Heart right ventricle (tissue), 16 donors: ENCODE measurements around the gene TEC. TPM values are rescaled to one million over a fixed set of nuclear protein-coding genes. Genes with fewer than 3 reads are reported as not detected.

Experiments used
- ATAC-seq, 8 donors: fragments of 200-7000 bp; cut with Tn5 transposase; one replicate each; pipeline ENCODE4 v1.9.1; 2020; ENCODE audit warnings: mild to moderate bottlenecking in 8 of 8, moderate library complexity in 8 of 8, moderate number of reproducible peaks in 1 of 8
- DNase-seq, 2 donors: peaks; one replicate each; pipeline ENCODE4 v3.0.0-alpha.2; 2020
- H3K27ac ChIP-seq, 10 donors: fragments of 200-600 bp; sonication (generic) in 2 of 10; one replicate each; pipeline versions ENCODE4 v1.5.0 to v1.8.0; 2020 to 2022; ENCODE audit warnings: mild to moderate bottlenecking in 3 of 10
- H3K27me3 ChIP-seq, 7 donors: fragments of 200-600 bp; one replicate each; pipeline ENCODE4 v1.8.0; 2021 to 2022; ENCODE audit warnings: mild to moderate bottlenecking in 2 of 7
- H3K36me3 ChIP-seq, 9 donors: fragments of 200-600 bp; sonication (generic) in 1 of 9; one replicate each; pipeline versions ENCODE4 v1.5.0 to v1.8.0; 2020 to 2022; ENCODE audit warnings: mild to moderate bottlenecking in 2 of 9
- H3K4me1 ChIP-seq, 9 donors: fragments of 200-600 bp; sonication (generic) in 1 of 9; one replicate each; pipeline versions ENCODE4 v1.5.0 to v1.8.0; 2020 to 2022; ENCODE audit warnings: mild to moderate bottlenecking in 4 of 9
- H3K4me3 ChIP-seq, 10 donors: fragments of 200-600 bp; sonication (generic) in 2 of 10; one replicate each; pipeline versions ENCODE4 v1.5.0 to v1.8.0; 2020 to 2022; ENCODE audit warnings: mild to moderate bottlenecking in 7 of 10, moderate library complexity in 2 of 10
- H3K9me3 ChIP-seq, 11 donors: fragments of 200-600 bp in 10 of 11; sonication (generic) in 2 of 11; one replicate each; pipeline versions ENCODE4 v1.5.0 to v1.8.0; 2013 to 2022; ENCODE audit warnings: mild to moderate bottlenecking in 2 of 11, control low read depth in 1 of 11, moderate library complexity in 1 of 11
- WGBS, 2 donors: extraction: QIAGEN DNeasy Blood & Tissue Kit; methylation state at CpG; one replicate each; pipeline ENCODE4 v1.1.7; 2013; ENCODE audit warnings: inconsistent platforms in 1 of 2; 5-methylcytosine and 5-hydroxymethylcytosine counted together
- intact Hi-C, 10 donors: fragments of 100-400 bp; cut with DNase I; formaldehyde crosslinking; loops; one replicate each; pipeline versions ENCODE4 v1.11.1 to v1.14.2; 2022
- polyA plus RNA-seq, 2 donors: library from polyadenylated mRNA; stranded (reverse); fragments of 200-250 nt; gene quantifications; one replicate each; pipeline ENCODE4 v1.2.3, GENCODE V29; 2013
- total RNA-seq, 10 donors: library from RNA; stranded (reverse); fragmentation: NEBNext Ultra II Directional in 3 of 10; extraction: Animal tissue kit (Norgen Biotek cat#: 25700) in 3 of 10; gene quantifications; one replicate each; pipeline versions ENCODE4 v1.2.1 to v1.2.4, GENCODE V29; 2021 to 2023
- TF ChIP-seq, protein P1 (sequence below), 9 donors: fragments of 200-600 bp; sonication (generic) in 2 of 9; IDR thresholded peaks; one replicate each; pipeline versions ENCODE4 v1.5.0 to v1.8.0; 2021 to 2022; ENCODE audit warnings: antibody characterized with exemption in 9 of 9, mild to moderate bottlenecking in 5 of 9, moderate library complexity in 1 of 9
- donor health status: Arrhythmogenic right ventricular cardiomyopathy.
- donor health status: ischemic (EF 13 %, LVEDD 7.1; RV severe dilation, severe dysfunction).
- donor health status: healthy with polysubstance abuse.
- donor health status: DM: no; HTN: yes; CAD: no.
- donor health status: DM: no; HTN: no; CAD: no.
- donor health status: ischemic (EF 25% LVEDD 6.9; RV normal size, moderate dysfunction).
- donor health status: ischemic (EF 25% LVEDD 5.7; RV mildly dilated, moderate dysfunction).
- donor health status: healthy.
- donor health status: DM: yes; HTN: yes; CAD: no.
- donor health status: Ischemic cardiomyopathy.
- donor health status: ischemic (EF 35%, LVEDD 5.7; RV mildly dilated, moderate dysfunction).
- donor health status: nonischemic (EF 11% LVEDD 7.7; RV severe dilation, severe dysfunction).
- donor health status: DM: yes; HTN: yes; CAD: no.
- donor health status: PGD.
- donor health status: ischemic (EF 29% LVEDD 5.4; RV normal size, mild dysfunction).
- donor health status: nonischemic (EF 23%, LVEDD 6.1; RV moderate dilation, normal function).

The TEC gene
- total and polyA plus RNA-seq, 12 donors = 1.0 to 3.6 (median 2.2) TPM

DNA sequence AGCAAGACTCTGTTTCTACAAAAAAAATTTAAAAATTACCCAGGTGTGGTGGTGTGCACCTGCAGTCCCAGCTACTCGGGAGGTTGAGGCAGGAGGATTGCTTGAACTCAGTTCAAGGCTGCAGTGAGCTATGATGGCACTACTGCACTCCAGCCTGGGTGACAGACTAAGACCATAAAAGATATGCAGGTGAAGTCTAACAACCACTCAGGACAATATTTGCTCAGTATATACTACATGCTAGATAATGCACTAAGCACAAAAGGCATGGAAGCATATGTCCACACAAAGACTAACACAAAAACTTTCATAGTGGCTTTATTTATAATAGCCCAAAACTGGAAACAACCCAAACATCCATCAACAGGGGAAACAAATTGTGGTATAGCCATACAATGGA, 77.9 kb downstream of the TEC start:
- TF ChIP-seq, protein P1, sequence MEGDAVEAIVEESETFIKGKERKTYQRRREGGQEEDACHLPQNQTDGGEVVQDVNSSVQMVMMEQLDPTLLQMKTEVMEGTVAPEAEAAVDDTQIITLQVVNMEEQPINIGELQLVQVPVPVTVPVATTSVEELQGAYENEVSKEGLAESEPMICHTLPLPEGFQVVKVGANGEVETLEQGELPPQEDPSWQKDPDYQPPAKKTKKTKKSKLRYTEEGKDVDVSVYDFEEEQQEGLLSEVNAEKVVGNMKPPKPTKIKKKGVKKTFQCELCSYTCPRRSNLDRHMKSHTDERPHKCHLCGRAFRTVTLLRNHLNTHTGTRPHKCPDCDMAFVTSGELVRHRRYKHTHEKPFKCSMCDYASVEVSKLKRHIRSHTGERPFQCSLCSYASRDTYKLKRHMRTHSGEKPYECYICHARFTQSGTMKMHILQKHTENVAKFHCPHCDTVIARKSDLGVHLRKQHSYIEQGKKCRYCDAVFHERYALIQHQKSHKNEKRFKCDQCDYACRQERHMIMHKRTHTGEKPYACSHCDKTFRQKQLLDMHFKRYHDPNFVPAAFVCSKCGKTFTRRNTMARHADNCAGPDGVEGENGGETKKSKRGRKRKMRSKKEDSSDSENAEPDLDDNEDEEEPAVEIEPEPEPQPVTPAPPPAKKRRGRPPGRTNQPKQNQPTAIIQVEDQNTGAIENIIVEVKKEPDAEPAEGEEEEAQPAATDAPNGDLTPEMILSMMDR (IDR thresholded peaks at IDR 0.05) = no peak
- Histone ChIP-seq H3K36me3 (no peaks in the 10 kb centered on the region), H3K27me3 (no peaks in the 10 kb centered on the region), H3K4me3 (no peak overlapping the region), H3K27ac (no peak overlapping the region), H3K4me1 (peaks cover 0 to 30% (median 4%) of the 10 kb centered on the region in 9 donors), H3K9me3 (no peaks in the 10 kb centered on the region)
- intact Hi-C loops = no loop called here
- WGBS, 2 donors = 71 to 85% methylated on average over 1 of the region's 1 CpG
- DNase-seq (no peak), ATAC-seq (no peak)

DNA sequence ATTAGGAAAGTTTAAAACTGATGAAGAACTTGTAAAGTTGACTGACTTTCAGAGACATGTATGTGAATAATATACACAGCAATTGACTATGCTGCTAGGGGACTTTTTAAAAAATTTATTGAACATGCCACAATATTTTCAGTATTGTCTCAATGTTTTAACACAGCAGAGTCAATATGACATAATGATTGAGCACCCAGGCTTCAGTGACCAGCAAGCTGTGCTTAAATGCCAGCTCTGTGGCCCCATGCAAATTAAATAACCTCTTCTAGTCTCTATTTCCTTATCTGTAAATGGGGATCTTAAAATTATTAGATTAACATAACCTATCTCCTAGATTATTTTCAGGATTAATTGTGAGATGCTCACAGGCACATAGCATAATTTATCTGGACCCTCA, 78.8 kb downstream of the TEC start:
- Histone ChIP-seq H3K4me3 (no peak overlapping the region), H3K36me3 (no peaks in the 10 kb centered on the region), H3K27ac (no peak overlapping the region), H3K27me3 (no peaks in the 10 kb centered on the region), H3K9me3 (no peaks in the 10 kb centered on the region), H3K4me1 (peaks cover 0 to 26% (median 4%) of the 10 kb centered on the region in 9 donors)
- TF ChIP-seq, protein P1 (IDR thresholded peaks at IDR 0.05) = no peak
- intact Hi-C loops = no loop called here
- no peak for DNase-seq
- no peak for ATAC-seq

DNA sequence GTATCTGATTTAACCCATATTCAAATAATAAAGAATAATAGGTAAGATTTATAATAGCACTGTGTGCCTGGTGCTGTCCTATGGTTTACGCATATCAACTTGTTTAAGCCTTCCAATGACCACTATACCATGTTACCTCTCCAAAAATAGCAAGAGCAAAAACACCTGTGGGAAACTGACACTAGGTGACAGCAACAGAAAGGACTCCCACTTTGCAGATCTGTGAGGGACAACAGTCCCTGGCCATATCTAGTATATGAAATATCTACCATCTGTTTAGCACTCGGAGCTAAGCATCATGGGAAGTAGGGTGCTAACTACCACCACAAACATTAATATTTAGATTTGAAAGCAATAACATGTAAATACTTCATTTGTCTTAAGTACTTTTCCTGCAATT, 79.9 kb downstream of the TEC start:
- WGBS, 2 donors = 64 to 88% methylated on average over 2 of the region's 2 CpGs
- Histone ChIP-seq H3K36me3 (no peaks in the 10 kb centered on the region), H3K9me3 (no peaks in the 10 kb centered on the region), H3K27me3 (no peaks in the 10 kb centered on the region), H3K4me1 (peaks cover 0 to 15% (median 4%) of the 10 kb centered on the region in 9 donors), H3K4me3 (no peak overlapping the region), H3K27ac (no peak overlapping the region)
- intact Hi-C loops = no loop called here
- no peak for DNase-seq
- no peak for ATAC-seq
- TF ChIP-seq, protein P1 (IDR thresholded peaks at IDR 0.05) = no peak

DNA sequence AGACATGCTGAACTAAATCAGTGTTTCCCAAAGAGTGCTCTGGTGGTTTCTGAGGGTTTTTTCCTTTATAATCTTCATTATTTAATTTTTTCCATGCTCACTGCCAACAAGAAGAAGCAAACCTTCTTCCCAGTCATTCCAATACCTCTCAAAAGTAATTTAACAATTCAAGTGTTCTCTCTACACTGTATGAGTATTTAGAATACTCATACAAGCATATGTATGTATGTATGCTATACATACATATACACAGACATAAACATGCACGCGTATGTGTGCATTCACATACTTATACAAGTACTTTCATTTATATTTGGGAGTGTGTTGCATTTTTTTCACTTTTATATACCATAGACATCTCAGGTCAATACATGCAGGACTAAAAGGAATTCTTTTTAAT, 81.2 kb downstream of the TEC start:
- intact Hi-C loops = no loop called here
- peaks cover 0 to 15% (median 4%) of the 10 kb centered on the region in 9 donors for H3K4me1 ChIP-seq
- TF ChIP-seq, protein P1 (IDR thresholded peaks at IDR 0.05) = no peak

More for the DNA sequence above, 81.2 kb downstream of the TEC start:
- WGBS, 2 donors = 96 to 97% methylated on average over 2 of the region's 2 CpGs
- Histone ChIP-seq H3K9me3 (no peaks in the 10 kb centered on the region), H3K27me3 (no peaks in the 10 kb centered on the region), H3K4me3 (no peak overlapping the region), H3K27ac (no peak overlapping the region), H3K36me3 (no peaks in the 10 kb centered on the region)
- no peak for DNase-seq
- no peak for ATAC-seq
